Esophagus muscularis mucosa (tissue), 2 donors: ENCODE measurements around the gene MYZAP.

ENCODE experiments used
- POLR2A ChIP-seq: fragments of 450-650 bp; IDR thresholded peaks from one replicate; pipeline ENCODE4 v1.6.1; 2017; ENCODE audit warnings: antibody characterized with exemption, moderate library complexity, mild to moderate bottlenecking, low read depth
- POLR2AphosphoS5 ChIP-seq, 2 donors: sonication (generic); formaldehyde crosslinking; IDR thresholded peaks; one replicate each; pipeline ENCODE4 v1.6.1; 2017; ENCODE audit warnings: antibody characterized with exemption in 2 of 2

DNA sequence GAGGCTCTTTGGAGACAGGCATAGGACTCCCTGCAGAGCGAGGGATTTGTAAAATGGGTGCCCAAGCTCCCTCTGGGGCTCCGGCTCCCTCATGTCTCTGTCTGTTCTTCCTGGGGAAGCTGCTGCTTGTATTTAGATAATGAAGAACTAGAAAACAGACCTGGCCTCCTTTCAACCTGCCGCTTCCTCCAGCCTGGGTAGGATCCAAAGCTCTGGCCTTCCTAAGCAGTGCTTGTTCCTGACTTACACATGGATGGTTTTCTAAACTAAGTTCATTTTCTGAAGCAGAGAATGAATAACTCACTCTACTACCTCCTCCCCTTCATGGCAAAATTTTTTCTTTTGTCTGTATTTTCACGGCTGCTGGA lies 36.9 kb upstream of the MYZAP start:
- TF ChIP-seq POLR2AphosphoS5 (IDR thresholded peaks at IDR 0.05) (no peak), POLR2A (no peak)
